Type B pancreatic cell (in vitro differentiated cells): ENCODE data around the gene DIAPH1. TPM values are rescaled to one million over a fixed set of nuclear protein-coding genes. Genes with fewer than 3 reads are reported as not detected.
A peak's percentile ranks its signal among the peaks of the same experiment; 100 is the strongest.

Experiments used
- DNase-seq: peaks from one replicate; pipeline ENCODE4 v3.0.0; 2021; ENCODE audit warnings: mixed read lengths; ENCODE audit not compliant: unreplicated experiment; ENCODE audit errors: extremely low spot score
- H3K27ac Mint-ChIP-seq: 2 replicates; pipeline ENCODE4 v1.8.0; 2021; ENCODE audit warnings: mild to moderate bottlenecking, mixed read lengths
- H3K27me3 Mint-ChIP-seq: 2 replicates; pipeline ENCODE4 v1.8.0; 2021; ENCODE audit warnings: mixed read lengths
- H3K36me3 Mint-ChIP-seq: 2 replicates; pipeline ENCODE4 v1.8.0; 2021; ENCODE audit warnings: mixed read lengths
- H3K4me1 Mint-ChIP-seq: one replicate; pipeline ENCODE4 v1.8.0; 2021; ENCODE audit warnings: mixed read lengths; ENCODE audit not compliant: unreplicated experiment
- H3K4me3 Mint-ChIP-seq: 2 replicates; pipeline ENCODE4 v1.8.0; 2021; ENCODE audit warnings: mild to moderate bottlenecking, mixed read lengths
- H3K9me3 Mint-ChIP-seq: 2 replicates; pipeline ENCODE4 v1.8.0; 2021; ENCODE audit warnings: mixed read lengths
- CTCF ChIP-seq: fragments of 200-600 bp; sonication (generic); conservative IDR thresholded peaks from 2 replicates; pipeline ENCODE4 v1.5.0; 2021; ENCODE audit warnings: antibody characterized with exemption, mild to moderate bottlenecking
- total RNA-seq: library from RNA; stranded (reverse); gene quantifications from 2 replicates; pipeline ENCODE4 v1.2.1, GENCODE V29; 2021; ENCODE audit warnings: low replicate concordance

DIAPH1 gene
- total RNA-seq, 1 donor from 2014 or later: 79.6 TPM

GRCh38 chr5:141513627-141514329 lies 105.0 kb downstream of the DIAPH1 start:
- no peaks in the 10 kb centered on the region for H3K27me3 Mint-ChIP-seq
- peak overlapping the region; percentile 89 for H3K27ac Mint-ChIP-seq
- peaks cover 60% of the 10 kb centered on the region for H3K4me1 Mint-ChIP-seq
- H3K36me3 Mint-ChIP-seq: peaks cover 24% of the 10 kb centered on the region
- no peaks in the 10 kb centered on the region for H3K9me3 Mint-ChIP-seq
- H3K4me3 Mint-ChIP-seq: peak overlapping the region; percentile 97
- DNase-seq: peak; percentile 82
- no peak for TF ChIP-seq CTCF

GRCh38 chr5:141512911-141513626 lies 105.7 kb downstream of the DIAPH1 start:
- Mint-ChIP-seq H3K27me3 (no peaks in the 10 kb centered on the region), H3K36me3 (peaks cover 22% of the 10 kb centered on the region), H3K4me3 (peak overlapping the region; percentile 97), H3K27ac (peak overlapping the region; percentile 89), H3K9me3 (no peaks in the 10 kb centered on the region), H3K4me1 (peaks cover 64% of the 10 kb centered on the region)
- TF ChIP-seq CTCF: no peak
- DNase-seq: peak; percentile 84

- H3K36me3 Mint-ChIP-seq: peaks cover 18% of the 10 kb centered on the region
- peaks cover 70% of the 10 kb centered on the region for H3K4me1 Mint-ChIP-seq
- H3K27ac Mint-ChIP-seq: peak overlapping the region; percentile 89
These were observed 106.3 kb downstream of the DIAPH1 start for GRCh38 chr5:141512390-141512910.

GRCh38 chr5:141511771-141512325 lies 107.0 kb downstream of the DIAPH1 start:
- Mint-ChIP-seq H3K27ac (peak overlapping the region; percentile 89), H3K36me3 (peaks cover 14% of the 10 kb centered on the region), H3K27me3 (no peaks in the 10 kb centered on the region), H3K9me3 (no peaks in the 10 kb centered on the region), H3K4me3 (peak overlapping the region; percentile 97), H3K4me1 (peaks cover 72% of the 10 kb centered on the region)
- no peak for TF ChIP-seq CTCF
- DNase-seq: no peak

More at GRCh38 chr5:141512390-141512910, 106.3 kb downstream of the DIAPH1 start:
- Mint-ChIP-seq H3K27me3 (no peaks in the 10 kb centered on the region), H3K4me3 (peak overlapping the region; percentile 97), H3K9me3 (no peaks in the 10 kb centered on the region)
- peak; percentile 88 for DNase-seq
- peak; percentile 95 for TF ChIP-seq CTCF

GRCh38 chr5:141510850-141511601 lies 107.8 kb downstream of the DIAPH1 start:
- Mint-ChIP-seq H3K4me3 (peak overlapping the region; percentile 97), H3K9me3 (no peaks in the 10 kb centered on the region), H3K27me3 (no peaks in the 10 kb centered on the region), H3K36me3 (peaks cover 12% of the 10 kb centered on the region), H3K4me1 (peaks cover 68% of the 10 kb centered on the region), H3K27ac (no peak overlapping the region)
- DNase-seq: no peak
- no peak for TF ChIP-seq CTCF
